ENCODE measurements around the gene SYNE2. TPM values are rescaled to one million over a fixed set of nuclear protein-coding genes. Genes with fewer than 3 reads are reported as not detected.

SYNE2 gene
- total and polyA plus RNA-seq, 2 of the 8 experiments (the other 6 are each of a cell fraction or from before 2014, with no cell fraction given), result 32.6 to 46.1 TPM

- TF ChIP-seq CHD7 (IDR thresholded peaks at IDR 0.05; ENCODE audit: insufficient replicate concordance, low read length), result no peak
- TF ChIP-seq ATF2 (IDR thresholded peaks at IDR 0.05; ENCODE audit: low read length), result no peak
- no peak for TF ChIP-seq KDM1A (IDR thresholded peaks at IDR 0.05; ENCODE audit: borderline replicate concordance, low read length)
- no peak for TF ChIP-seq SRF (IDR thresholded peaks at IDR 0.05; ENCODE audit: low read depth, low read length)
- no peak for TF ChIP-seq BRCA1 (IDR thresholded peaks at IDR 0.05; ENCODE audit: low read depth, low read length)
- no peak for TF ChIP-seq SP4 (IDR thresholded peaks at IDR 0.05; ENCODE audit: low read length)
- no peak for TF ChIP-seq RFX5 (IDR thresholded peaks at IDR 0.05; ENCODE audit: borderline replicate concordance, low read depth, low read length)
These were observed 140.1 kb downstream of the SYNE2 start (continued) for GRCh38 chr14:63992858-63993257.

Data from H1 (cell line).